ENCODE measurements around the gene RGR. TPM values are rescaled to one million over a fixed set of nuclear protein-coding genes. Genes with fewer than 3 reads are reported as not detected.

RGR gene
- total and polyA plus RNA-seq, 4 donors: 0.05 to 0.65 (median 0.31) TPM; not detected in 1

GRCh38 chr10:84261236-84261915 lies 16.5 kb downstream of the RGR start:
- DNase-seq (no peak), ATAC-seq (ENCODE audit: insufficient read depth, low FRiP score) (no peak)
- 86 to 94% methylated on average over 7 of the region's 7 CpGs for WGBS, 2 donors
- H3K27ac ChIP-seq (ENCODE audit: low read depth in 1 of 2, low read length in 1 of 2): no peak overlapping the region
- no peak overlapping the region for H3K4me3 ChIP-seq
- H3K27me3 ChIP-seq (ENCODE audit: control insufficient read depth in 3 of 3, insufficient read depth in 3 of 3, low read length in 2 of 3): no peaks in the 10 kb centered on the region
- no peaks in the 10 kb centered on the region for H3K9me3 ChIP-seq (ENCODE audit: control insufficient read depth in 4 of 4, insufficient read depth in 3 of 4, low read length in 3 of 4)
- TF ChIP-seq, protein P1, sequence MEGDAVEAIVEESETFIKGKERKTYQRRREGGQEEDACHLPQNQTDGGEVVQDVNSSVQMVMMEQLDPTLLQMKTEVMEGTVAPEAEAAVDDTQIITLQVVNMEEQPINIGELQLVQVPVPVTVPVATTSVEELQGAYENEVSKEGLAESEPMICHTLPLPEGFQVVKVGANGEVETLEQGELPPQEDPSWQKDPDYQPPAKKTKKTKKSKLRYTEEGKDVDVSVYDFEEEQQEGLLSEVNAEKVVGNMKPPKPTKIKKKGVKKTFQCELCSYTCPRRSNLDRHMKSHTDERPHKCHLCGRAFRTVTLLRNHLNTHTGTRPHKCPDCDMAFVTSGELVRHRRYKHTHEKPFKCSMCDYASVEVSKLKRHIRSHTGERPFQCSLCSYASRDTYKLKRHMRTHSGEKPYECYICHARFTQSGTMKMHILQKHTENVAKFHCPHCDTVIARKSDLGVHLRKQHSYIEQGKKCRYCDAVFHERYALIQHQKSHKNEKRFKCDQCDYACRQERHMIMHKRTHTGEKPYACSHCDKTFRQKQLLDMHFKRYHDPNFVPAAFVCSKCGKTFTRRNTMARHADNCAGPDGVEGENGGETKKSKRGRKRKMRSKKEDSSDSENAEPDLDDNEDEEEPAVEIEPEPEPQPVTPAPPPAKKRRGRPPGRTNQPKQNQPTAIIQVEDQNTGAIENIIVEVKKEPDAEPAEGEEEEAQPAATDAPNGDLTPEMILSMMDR (IDR thresholded peaks at IDR 0.05; ENCODE audit: control extremely low read depth, extremely low read depth): no peak
- no peaks in the 10 kb centered on the region for H3K36me3 ChIP-seq (ENCODE audit: control insufficient read depth in 4 of 4, insufficient read depth in 4 of 4, low read length in 4 of 4)
- no peak overlapping the region for H3K9ac ChIP-seq (ENCODE audit: insufficient read depth in 1 of 2, low read length in 2 of 2)
- H3K4me1 ChIP-seq (ENCODE audit: control insufficient read depth in 5 of 5, insufficient read depth in 5 of 5, low read length in 5 of 5): peaks cover 0 to 2% (median 0%) of the 10 kb centered on the region in 5 donors

GRCh38 chr10:84262190-84262956 lies 17.5 kb downstream of the RGR start:
- no peak overlapping the region for H3K27ac ChIP-seq (ENCODE audit: low read depth in 1 of 2, low read length in 1 of 2)
- peaks cover 0 to 2% (median 0%) of the 10 kb centered on the region in 5 donors for H3K4me1 ChIP-seq (ENCODE audit: control insufficient read depth in 5 of 5, insufficient read depth in 5 of 5, low read length in 5 of 5)
- no peaks in the 10 kb centered on the region for H3K9me3 ChIP-seq (ENCODE audit: control insufficient read depth in 4 of 4, insufficient read depth in 3 of 4, low read length in 3 of 4)
- no peaks in the 10 kb centered on the region for H3K27me3 ChIP-seq (ENCODE audit: control insufficient read depth in 3 of 3, insufficient read depth in 3 of 3, low read length in 2 of 3)
- H3K4me3 ChIP-seq: no peak overlapping the region
- no peak overlapping the region for H3K9ac ChIP-seq (ENCODE audit: insufficient read depth in 1 of 2, low read length in 2 of 2)
- 81 to 83% methylated on average over 13 of the region's 13 CpGs for WGBS, 2 donors
- DNase-seq: no peak
- no peak for ATAC-seq (ENCODE audit: insufficient read depth, low FRiP score)
- TF ChIP-seq, protein P1 (IDR thresholded peaks at IDR 0.05; ENCODE audit: control extremely low read depth, extremely low read depth): no peak
- H3K36me3 ChIP-seq (ENCODE audit: control insufficient read depth in 4 of 4, insufficient read depth in 4 of 4, low read length in 4 of 4): no peaks in the 10 kb centered on the region

- ATAC-seq (ENCODE audit: insufficient read depth, low FRiP score) (no peak), DNase-seq (no peak)
- no peak overlapping the region for H3K4me3 ChIP-seq
- H3K27me3 ChIP-seq (ENCODE audit: control insufficient read depth in 3 of 3, insufficient read depth in 3 of 3, low read length in 2 of 3): no peaks in the 10 kb centered on the region
- peaks cover 0 to 2% (median 0%) of the 10 kb centered on the region in 5 donors for H3K4me1 ChIP-seq (ENCODE audit: control insufficient read depth in 5 of 5, insufficient read depth in 5 of 5, low read length in 5 of 5)
- no peak overlapping the region for H3K9ac ChIP-seq (ENCODE audit: insufficient read depth in 1 of 2, low read length in 2 of 2)
- TF ChIP-seq, protein P1 (IDR thresholded peaks at IDR 0.05; ENCODE audit: control extremely low read depth, extremely low read depth): no peak
- H3K36me3 ChIP-seq (ENCODE audit: control insufficient read depth in 4 of 4, insufficient read depth in 4 of 4, low read length in 4 of 4): no peaks in the 10 kb centered on the region
- H3K27ac ChIP-seq (ENCODE audit: low read depth in 1 of 2, low read length in 1 of 2): no peak overlapping the region
- WGBS, 2 donors: 88 to 93% methylated on average over 5 of the region's 5 CpGs
- H3K9me3 ChIP-seq (ENCODE audit: control insufficient read depth in 4 of 4, insufficient read depth in 3 of 4, low read length in 3 of 4): no peaks in the 10 kb centered on the region
Measured at GRCh38 chr10:84263716-84264115, 18.9 kb downstream of the RGR start.
